PC-9 (cell line): ENCODE data around the gene ZNF385B. TPM values are rescaled to one million over a fixed set of nuclear protein-coding genes. Genes with fewer than 3 reads are reported as not detected.

Experiments used
- BruUV-seq: library from RNA; stranded (reverse); fragments of 400-500 nt; replicated peaks from 2 replicates; lab custom pipeline; 2021; lab: Mats Ljungman, UMichigan
- CTCF ChIA-PET: fragments of 300-600 bp; sonication (Branson Sonifier 250); formaldehyde crosslinking; loops from one replicate; lab custom pipeline; 2022; ENCODE audit warnings: antibody characterized with exemption; lab: Charles Lee
- POLR2A ChIA-PET: fragments of 300-600 bp; sonication (Branson Sonifier 250); formaldehyde crosslinking; loops from one replicate; lab custom pipeline; 2022; ENCODE audit warnings: antibody characterized with exemption; ENCODE audit not compliant: unreplicated experiment; lab: Charles Lee
- DNase-seq, 2 experiments: peaks; one replicate each; pipeline versions ENCODE4 v3.0.0 to v3.0.0-alpha.2; 2015 to 2022; ENCODE audit warnings: mixed read lengths in 1 of 2
- H2AFZ ChIP-seq: fragments of 200-600 bp; sonication (generic); 2 replicates; pipeline ENCODE4 v1.8.1; 2017; ENCODE audit warnings: antibody characterized with exemption
- H3F3A ChIP-seq: fragments of 200-600 bp; sonication (generic); 2 replicates; pipeline ENCODE4 v1.8.1; 2017; ENCODE audit warnings: antibody characterized with exemption, mild to moderate bottlenecking, low read depth; ENCODE audit not compliant: insufficient read depth
- H3K27ac ChIP-seq: fragments of 200-600 bp; sonication (generic); 2 replicates; pipeline ENCODE4 v1.6.1; 2016; ENCODE audit warnings: mixed run types
- H3K27me3 ChIP-seq: fragments of 200-600 bp; sonication (generic); 2 replicates; pipeline ENCODE4 v1.6.1; 2016; ENCODE audit warnings: low read depth, mixed run types; ENCODE audit not compliant: insufficient read depth
- H3K36me3 ChIP-seq: fragments of 200-600 bp; sonication (generic); 2 replicates; pipeline ENCODE4 v1.6.1; 2016; ENCODE audit warnings: low read depth, mixed run types
- H3K4me1 ChIP-seq: fragments of 200-600 bp; sonication (generic); replicated peaks from 2 replicates; pipeline ENCODE4 v1.6.1; 2016; ENCODE audit warnings: mixed run types; ENCODE audit not compliant: insufficient read depth
- H3K4me2 ChIP-seq: fragments of 200-600 bp; sonication (generic); 2 replicates; pipeline ENCODE4 v1.6.1; 2017; ENCODE audit warnings: mixed run types
- H3K4me3 ChIP-seq: fragments of 200-600 bp; sonication (generic); 2 replicates; pipeline ENCODE4 v1.6.1; 2016; ENCODE audit warnings: mixed run types
- H3K79me2 ChIP-seq: fragments of 200-600 bp; sonication (generic); 2 replicates; pipeline ENCODE4 v1.6.1; 2017; ENCODE audit warnings: low read depth, mixed run types
- H3K9me2 ChIP-seq: fragments of 200-600 bp; sonication (generic); 2 replicates; pipeline ENCODE4 v1.8.1; 2017; ENCODE audit warnings: mild to moderate bottlenecking; ENCODE audit not compliant: insufficient read depth
- H3K9me3 ChIP-seq: fragments of 200-600 bp; sonication (generic); 2 replicates; pipeline ENCODE4 v1.8.1; 2016; ENCODE audit warnings: low read depth; ENCODE audit not compliant: insufficient read depth
- H4K20me1 ChIP-seq: fragments of 200-600 bp; sonication (generic); 2 replicates; pipeline ENCODE4 v1.8.1; 2017; ENCODE audit not compliant: insufficient read depth
- EZH2 ChIP-seq: fragments of 200-600 bp; sonication (generic); IDR thresholded peaks from 2 replicates; pipeline ENCODE4 v1.8.0; 2017; ENCODE audit warnings: antibody characterized with exemption, low read depth
- intact Hi-C: fragments of 100-400 bp; cut with micrococcal nuclease; formaldehyde crosslinking; loops from one replicate; pipeline ENCODE4 v1.10.0; 2022; ENCODE audit not compliant: unreplicated experiment
- total RNA-seq: library from RNA; stranded (reverse); gene quantifications from 2 replicates; pipeline ENCODE4 v1.2.3, GENCODE V29; 2021
- TF ChIP-seq, protein P1 (sequence below): fragments of 200-600 bp; sonication (generic); conservative IDR thresholded peaks from 2 replicates; pipeline ENCODE4 v1.6.1; 2017; ENCODE audit warnings: mixed run types, antibody characterized with exemption, mild to moderate bottlenecking, moderate library complexity

ZNF385B gene
- total RNA-seq, 1 experiment from 2014 or later, result 4.1 TPM

DNA sequence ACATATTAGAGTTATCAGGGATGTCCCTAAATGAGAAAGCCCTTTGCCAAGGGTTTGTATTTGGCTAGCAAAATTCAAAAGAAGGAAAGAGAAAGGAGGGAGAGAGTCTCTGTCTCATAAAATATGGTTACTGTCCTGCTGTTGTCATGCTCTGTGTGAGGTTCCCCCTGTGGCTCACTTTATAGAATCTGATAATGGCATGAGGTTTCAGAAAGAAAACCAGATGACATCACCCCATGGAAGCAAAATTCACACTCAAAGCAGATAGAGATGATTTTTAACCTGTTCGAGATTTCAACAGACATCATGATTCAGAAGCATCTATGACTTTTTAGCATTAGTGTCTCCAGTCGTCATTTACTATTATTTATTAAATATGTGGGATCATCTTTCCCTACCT, 431.8 kb downstream of the ZNF385B start:
- CTCF ChIA-PET, result interaction anchor here (0.6 kb wide), 1 partner anchor 166 kb away, joined by 3 read pairs; no protein-coding TSS in a partner anchor
- no peaks in the 10 kb centered on the region for H4K20me1 ChIP-seq
- H3K27me3 ChIP-seq, result no peaks in the 10 kb centered on the region
- BruUV-seq, result no TSS peak
- H3K4me2 ChIP-seq, result no peak overlapping the region
- intact Hi-C loops, result loop anchor here (10.0 kb wide), 1 partner anchor 505 kb away; no protein-coding TSS in a partner anchor
- no peaks in the 10 kb centered on the region for H3K9me3 ChIP-seq
- H3F3A ChIP-seq, result no peaks in the 10 kb centered on the region
- no peak for TF ChIP-seq EZH2
- TF ChIP-seq, protein P1, sequence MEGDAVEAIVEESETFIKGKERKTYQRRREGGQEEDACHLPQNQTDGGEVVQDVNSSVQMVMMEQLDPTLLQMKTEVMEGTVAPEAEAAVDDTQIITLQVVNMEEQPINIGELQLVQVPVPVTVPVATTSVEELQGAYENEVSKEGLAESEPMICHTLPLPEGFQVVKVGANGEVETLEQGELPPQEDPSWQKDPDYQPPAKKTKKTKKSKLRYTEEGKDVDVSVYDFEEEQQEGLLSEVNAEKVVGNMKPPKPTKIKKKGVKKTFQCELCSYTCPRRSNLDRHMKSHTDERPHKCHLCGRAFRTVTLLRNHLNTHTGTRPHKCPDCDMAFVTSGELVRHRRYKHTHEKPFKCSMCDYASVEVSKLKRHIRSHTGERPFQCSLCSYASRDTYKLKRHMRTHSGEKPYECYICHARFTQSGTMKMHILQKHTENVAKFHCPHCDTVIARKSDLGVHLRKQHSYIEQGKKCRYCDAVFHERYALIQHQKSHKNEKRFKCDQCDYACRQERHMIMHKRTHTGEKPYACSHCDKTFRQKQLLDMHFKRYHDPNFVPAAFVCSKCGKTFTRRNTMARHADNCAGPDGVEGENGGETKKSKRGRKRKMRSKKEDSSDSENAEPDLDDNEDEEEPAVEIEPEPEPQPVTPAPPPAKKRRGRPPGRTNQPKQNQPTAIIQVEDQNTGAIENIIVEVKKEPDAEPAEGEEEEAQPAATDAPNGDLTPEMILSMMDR, result no peak
- no peaks in the 10 kb centered on the region for H3K36me3 ChIP-seq
- H2AFZ ChIP-seq, result no peak overlapping the region
- no peak for DNase-seq
- H3K4me1 ChIP-seq, result no peaks in the 10 kb centered on the region
- H3K4me3 ChIP-seq, result no peak overlapping the region
- POLR2A ChIA-PET, result no interaction called here
- no peaks in the 10 kb centered on the region for H3K9me2 ChIP-seq
- no peak overlapping the region for H3K27ac ChIP-seq
- H3K79me2 ChIP-seq, result no peaks in the 10 kb centered on the region

DNA sequence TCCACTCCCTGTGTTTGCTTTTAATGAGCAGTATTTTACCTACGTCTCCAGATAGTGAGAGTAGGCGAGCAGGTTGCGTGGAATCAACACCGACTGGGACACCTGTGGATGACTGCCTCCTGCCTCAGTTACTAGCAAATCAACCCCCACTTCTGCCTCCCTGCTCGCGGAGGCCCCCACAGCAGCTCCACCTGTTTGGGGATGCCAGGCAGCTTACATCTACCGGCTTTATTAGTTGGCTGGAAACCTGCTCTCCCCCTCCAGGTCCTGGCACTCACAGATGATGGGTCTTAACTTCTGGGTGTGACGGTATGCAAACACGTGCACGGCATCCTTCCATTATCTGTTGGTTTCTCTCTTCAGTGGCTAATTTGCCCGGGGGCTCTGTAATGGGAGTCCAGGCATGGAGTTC, 432.3 kb downstream of the ZNF385B start:
- no peak for DNase-seq
- ChIA-PET CTCF (no interaction called here), POLR2A (no interaction called here)
- Histone ChIP-seq H3K4me2 (no peak overlapping the region), H3K4me3 (no peak overlapping the region), H3F3A (no peaks in the 10 kb centered on the region), H3K4me1 (no peaks in the 10 kb centered on the region), H3K79me2 (no peaks in the 10 kb centered on the region), H3K27me3 (no peaks in the 10 kb centered on the region), H3K9me3 (no peaks in the 10 kb centered on the region), H4K20me1 (no peaks in the 10 kb centered on the region), H3K36me3 (no peaks in the 10 kb centered on the region), H3K9me2 (no peaks in the 10 kb centered on the region), H2AFZ (no peak overlapping the region), H3K27ac (no peak overlapping the region)
- intact Hi-C loops, result loop anchor here (10.0 kb wide), 1 partner anchor 506 kb away; no protein-coding TSS in a partner anchor
- no peak for TF ChIP-seq EZH2
- TF ChIP-seq, protein P1, result no peak
- no TSS peak for BruUV-seq

DNA sequence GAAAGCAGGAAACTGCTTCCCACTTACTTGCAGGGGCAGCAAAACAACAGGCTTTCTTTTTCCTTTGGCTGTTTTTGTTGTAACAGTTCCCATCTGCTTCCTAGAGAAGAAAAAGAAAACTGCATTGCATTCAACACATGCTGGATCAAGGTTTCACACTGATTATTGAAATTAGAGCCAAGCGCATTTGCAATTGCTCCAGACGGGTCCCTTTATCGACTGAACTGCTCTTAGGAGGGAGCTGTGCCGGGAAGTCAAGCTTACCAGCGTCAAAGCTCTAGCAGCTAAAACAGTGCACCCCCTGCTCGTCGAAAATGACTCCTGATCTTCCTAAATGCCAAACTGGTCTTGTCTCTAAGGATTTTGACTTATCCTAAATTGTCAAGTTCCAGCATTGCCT, 432.8 kb downstream of the ZNF385B start:
- BruUV-seq, result no TSS peak
- ChIA-PET POLR2A (no interaction called here), CTCF (no interaction called here)
- no peak overlapping the region for H3K4me2 ChIP-seq
- no peaks in the 10 kb centered on the region for H4K20me1 ChIP-seq
- H3K4me1 ChIP-seq, result no peaks in the 10 kb centered on the region
- H2AFZ ChIP-seq, result no peak overlapping the region
- no peak overlapping the region for H3K4me3 ChIP-seq
- no peak overlapping the region for H3K27ac ChIP-seq
- TF ChIP-seq EZH2, result no peak
- TF ChIP-seq, protein P1, result no peak
- no peaks in the 10 kb centered on the region for H3K27me3 ChIP-seq
- intact Hi-C loops, result loop anchor here (10.0 kb wide), 1 partner anchor 506 kb away; no protein-coding TSS in a partner anchor
- H3K9me2 ChIP-seq, result no peaks in the 10 kb centered on the region
- no peaks in the 10 kb centered on the region for H3K9me3 ChIP-seq
- H3K36me3 ChIP-seq, result no peaks in the 10 kb centered on the region
- H3K79me2 ChIP-seq, result no peaks in the 10 kb centered on the region
- H3F3A ChIP-seq, result no peaks in the 10 kb centered on the region
- no peak for DNase-seq
